ENCODE results near the gene SYTL1. TPM values are rescaled to one million over a fixed set of nuclear protein-coding genes. Genes with fewer than 3 reads are reported as not detected.

The SYTL1 gene
- polyA plus RNA-seq, 1 of the 3 experiments (the other 2 are of a cell fraction), result 3.0 TPM

- Histone ChIP-seq H3K27ac (ENCODE audit: low read depth in 2 of 2, low read length in 1 of 2) (no peak overlapping the region), H3K4me2 (no peak overlapping the region), H3F3A (replicated peaks; ENCODE audit: insufficient read depth) (no peaks in the 10 kb centered on the region), H3K36me3 (replicated peaks in 1 of 2; ENCODE audit: control insufficient read depth in 1 of 2, insufficient read depth in 2 of 2, low read length in 1 of 2) (peaks cover 4 to 5% of the 10 kb centered on the region in 2 experiments), H2AFZ (ENCODE audit: low read depth) (no peak overlapping the region), H3K9ac (no peak overlapping the region), H3K79me2 (ENCODE audit: insufficient read depth) (no peaks in the 10 kb centered on the region), H3K27me3 (ENCODE audit: insufficient read depth) (no peaks in the 10 kb centered on the region), H3K4me3 (ENCODE audit: low read depth in 2 of 2, low read length in 1 of 2) (no peak overlapping the region), H4K20me1 (ENCODE audit: insufficient read depth) (no peaks in the 10 kb centered on the region), H3K9me2 (no peaks in the 10 kb centered on the region), H3K9me3 (no peaks in the 10 kb centered on the region), H3K4me1 (ENCODE audit: control insufficient read depth in 1 of 2, insufficient read depth in 2 of 2, low read depth in 1 of 2, low read length in 1 of 2) (peaks cover 0 to 5% of the 10 kb centered on the region in 2 experiments; a peak in 1 of 4 replicates)
- ChIA-PET POLR2A (interaction anchor here (1.6 kb wide), 1 partner anchor 9 kb away, joined by 3 read pairs; no protein-coding TSS in a partner anchor), CTCF (interaction anchor here (0.9 to 12.3 kb wide), 9 partner anchors 10 to 57 kb away, joined by 3 to 219 read pairs (median 45); partner anchors contain the start of genes CD164L2 and MAP3K6)
- no peak for DNase-seq
- TF ChIP-seq USF1 (IDR thresholded peaks at IDR 0.05; ENCODE audit: borderline replicate concordance, low read depth) (no peak), TCF12 (IDR thresholded peaks at IDR 0.05) (no peak), GATA2 (CRISPR knock-in tag; IDR thresholded peaks at IDR 0.05) (no peak), JUND (IDR thresholded peaks at IDR 0.05) (no peak), FOSL2 (IDR thresholded peaks at IDR 0.05; ENCODE audit: borderline replicate concordance, low read depth) (no peak), REST (IDR thresholded peaks at IDR 0.05; ENCODE audit: low read depth, low read length) (no peak), RCOR1 (IDR thresholded peaks at IDR 0.05; ENCODE audit: low read length) (no peak), USF2 (IDR thresholded peaks at IDR 0.05; ENCODE audit: borderline replicate concordance, low read depth, low read length) (no peak), TAF1 (IDR thresholded peaks at IDR 0.05; ENCODE audit: borderline replicate concordance, low read depth, low read length) (no peak), MEF2A (IDR thresholded peaks at IDR 0.05; ENCODE audit: borderline replicate concordance, low read depth) (no peak), NRF1 (IDR thresholded peaks at IDR 0.05; ENCODE audit: low read depth, low read length) (no peak), EZH2phosphoT487 (IDR thresholded peaks at IDR 0.05; ENCODE audit: borderline replicate concordance, low read depth) (no peak)
- 85% methylated on average over 5 of the region's 5 CpGs for WGBS (ENCODE audit: low lambda C conversion rate)
These were observed 13.9 kb downstream of the SYTL1 start for GRCh38 chr1:27355683-27356082.
